PFSK-1 (cell line): ENCODE measurements around the gene VWA3A.

ENCODE experiments used
- FOXP2 ChIP-seq: optimal IDR thresholded peaks from 2 replicates; pipeline ENCODE3; 2011; ENCODE audit warnings: borderline replicate concordance, control low read depth, inconsistent platforms; ENCODE audit not compliant: insufficient read depth; ENCODE audit errors: extremely low read length, extremely low read depth
- POLR2AphosphoS5 ChIP-seq: IDR thresholded peaks from 2 replicates; pipeline ENCODE4 v1.6.1; 2012; ENCODE audit warnings: low read depth, mild to moderate bottlenecking, control low read depth, low read length, moderate library complexity
- REST ChIP-seq, 2 experiments: IDR thresholded peaks; 2 replicates each; pipeline versions ENCODE4 v1.6.1 to v1.8.0; 2011 to 2012; ENCODE audit warnings: low read depth in 2 of 2, low read length in 2 of 2, control low read depth in 1 of 2, inconsistent platforms in 1 of 2, mild to moderate bottlenecking in 1 of 2, moderate library complexity in 1 of 2; ENCODE audit not compliant: insufficient read depth in 1 of 2
- SIN3A ChIP-seq: IDR thresholded peaks from 2 replicates; pipeline ENCODE4 v1.6.1; 2012; ENCODE audit warnings: mild to moderate bottlenecking, low read length, moderate library complexity, borderline replicate concordance; ENCODE audit not compliant: insufficient read depth
- TAF1 ChIP-seq: IDR thresholded peaks from 2 replicates; pipeline ENCODE4 v1.6.1; 2012; ENCODE audit warnings: low read length, control low read depth, borderline replicate concordance; ENCODE audit not compliant: insufficient read depth

VWA3A gene

GRCh38 chr16:22177968-22178930 is 85.9 kb downstream of the VWA3A start:
- TF ChIP-seq REST (IDR thresholded peaks at IDR 0.05; ENCODE audit: insufficient read depth in 1 of 2, low read depth in 2 of 2, low read length in 2 of 2) (no peak), FOXP2 (no peak), TAF1 (no peak), POLR2AphosphoS5 (no peak), SIN3A (no peak)

- no peak for TF ChIP-seq FOXP2
- no peak for TF ChIP-seq POLR2AphosphoS5
- no peak for TF ChIP-seq REST (IDR thresholded peaks at IDR 0.05; ENCODE audit: insufficient read depth in 1 of 2, low read depth in 2 of 2, low read length in 2 of 2)
- TF ChIP-seq TAF1, result no peak
- no peak for TF ChIP-seq SIN3A
These were observed 89.1 kb downstream of the VWA3A start for GRCh38 chr16:22181426-22181825.

GRCh38 chr16:22181843-22182242 is 89.5 kb downstream of the VWA3A start:
- no peak for TF ChIP-seq TAF1

GRCh38 chr16:22183335-22183734 is 91.0 kb downstream of the VWA3A start:
- TF ChIP-seq SIN3A, result no peak
- no peak for TF ChIP-seq REST (IDR thresholded peaks at IDR 0.05; ENCODE audit: insufficient read depth in 1 of 2, low read depth in 2 of 2, low read length in 2 of 2)
- no peak for TF ChIP-seq FOXP2
- no peak for TF ChIP-seq TAF1
- no peak for TF ChIP-seq POLR2AphosphoS5

- TF ChIP-seq REST (IDR thresholded peaks at IDR 0.05; ENCODE audit: insufficient read depth in 1 of 2, low read depth in 2 of 2, low read length in 2 of 2) (no peak), SIN3A (no peak), FOXP2 (no peak), POLR2AphosphoS5 (no peak), TAF1 (no peak)
These were observed 91.7 kb downstream of the VWA3A start for GRCh38 chr16:22183901-22184614.
